SKM-1 (cell line): ENCODE measurements around the gene TMEM132E.

Experiments
- DNase-seq: peaks from one replicate; lab custom pipeline; 2025; ENCODE audit not compliant: unreplicated experiment; lab: John Stamatoyannopoulos, UW

The TMEM132E gene

DNA sequence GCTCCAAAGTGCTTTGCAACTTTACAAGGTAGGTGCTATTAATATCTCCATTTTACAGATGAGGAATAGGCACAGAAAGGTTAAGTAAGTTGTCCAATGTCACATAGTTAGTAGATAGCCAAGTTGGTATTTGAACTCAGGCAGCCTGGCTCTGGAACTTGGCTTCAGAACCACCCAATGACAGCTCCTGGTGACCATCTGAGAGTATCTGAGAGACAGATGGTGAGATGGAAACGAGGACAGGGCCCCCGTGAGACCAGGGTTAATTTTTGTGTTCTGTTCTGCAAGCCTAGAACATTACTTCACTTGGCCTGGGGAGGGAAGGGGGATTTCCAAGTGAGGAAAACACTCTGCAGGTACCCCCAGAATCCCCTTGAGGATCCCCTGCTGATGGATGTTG lies 9.8 kb upstream of the TMEM132E start:
- DNase-seq = no peak

DNA sequence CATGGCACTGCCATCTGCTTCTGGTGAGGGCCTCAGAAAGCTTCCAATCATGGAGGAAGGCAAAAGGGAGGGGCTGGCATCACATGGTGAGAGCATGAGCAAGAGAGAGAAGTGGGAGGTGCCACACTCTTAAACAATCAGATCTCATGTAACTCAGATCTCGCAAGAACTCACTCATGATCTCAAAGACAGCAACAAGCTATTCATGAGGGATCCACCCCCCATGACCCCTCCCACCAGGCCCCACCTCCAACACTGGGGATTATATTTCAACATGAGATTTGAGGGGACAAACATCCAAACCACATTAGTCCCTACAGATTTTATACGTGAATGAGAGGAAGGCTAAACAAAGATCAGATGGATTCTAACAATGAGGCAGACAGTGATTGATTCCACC lies 8.9 kb upstream of the TMEM132E start:
- no peak for DNase-seq

DNA sequence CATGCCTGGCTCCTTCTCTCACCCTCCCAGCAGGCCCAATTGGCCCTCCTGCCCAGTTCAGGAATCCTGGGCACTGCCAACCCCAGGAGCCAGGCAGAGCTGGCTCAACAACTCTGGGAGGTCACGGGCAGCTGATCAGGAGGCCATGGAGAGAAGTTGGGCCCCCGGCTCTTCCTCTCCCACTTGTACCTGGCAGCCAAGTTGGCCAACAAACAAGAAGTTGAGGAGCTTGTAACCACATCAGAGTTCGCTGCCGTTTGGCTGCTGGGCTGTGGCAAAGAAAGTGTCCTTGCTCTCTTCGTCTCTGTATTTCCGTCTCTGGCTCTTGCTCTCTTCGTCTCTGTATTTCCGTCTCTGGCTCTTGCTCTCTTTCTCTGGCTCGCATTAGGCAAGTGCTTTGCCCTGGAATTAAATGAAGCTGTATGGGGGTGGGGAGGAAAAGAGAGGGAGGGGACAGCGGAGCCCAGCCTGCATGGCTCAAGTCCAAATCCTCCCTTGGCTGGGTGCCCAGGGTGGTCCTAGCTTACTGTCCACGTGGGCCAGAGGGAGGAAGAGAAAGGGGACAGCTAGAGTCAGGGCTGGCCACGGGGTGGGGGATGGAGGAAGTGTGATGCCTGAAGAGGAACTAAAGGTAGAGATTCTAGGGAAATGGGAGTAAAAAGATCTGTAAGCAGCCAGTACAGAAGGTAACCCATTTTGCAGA lies 7.8 kb upstream of the TMEM132E start:
- DNase-seq = no peak

DNA sequence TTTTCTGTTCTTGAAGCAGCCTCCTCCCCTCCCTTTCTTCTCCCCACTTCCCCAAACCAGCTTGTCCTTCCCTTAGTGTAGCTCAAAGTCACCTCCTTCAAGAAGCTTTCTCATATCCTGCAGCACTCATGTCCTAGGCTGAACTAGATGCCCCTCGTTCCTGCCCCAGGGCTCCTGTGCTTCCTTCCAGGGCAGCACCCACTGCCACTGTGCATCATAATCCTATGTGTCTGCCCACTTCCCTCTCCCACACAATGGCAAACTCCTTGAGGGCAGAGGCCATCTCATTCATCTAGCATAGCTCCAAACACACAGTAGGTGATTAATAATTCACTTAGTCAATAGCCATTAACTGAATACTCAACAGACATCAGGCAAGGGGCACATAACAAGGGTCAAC lies 6.9 kb upstream of the TMEM132E start:
- no peak for DNase-seq

DNA sequence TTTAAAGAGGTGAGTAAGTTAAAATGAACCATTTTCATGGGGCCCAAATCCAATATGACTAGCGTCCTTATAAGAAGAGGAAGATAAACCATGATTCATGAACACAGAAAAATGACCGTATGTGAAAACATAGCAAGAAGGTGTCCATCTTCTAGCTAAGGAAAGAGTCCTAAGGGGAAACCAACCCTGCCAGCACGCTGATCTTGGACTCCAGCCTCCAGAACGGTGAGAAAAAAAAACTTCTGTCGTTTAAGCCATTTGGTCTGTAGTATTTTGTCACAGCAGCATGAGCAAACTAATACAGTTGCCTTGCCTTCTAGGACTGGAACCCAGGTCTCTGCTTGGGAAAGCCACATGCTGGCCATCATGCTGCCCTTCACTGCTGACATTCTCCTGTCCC lies 4.2 kb upstream of the TMEM132E start:
- no peak for DNase-seq

DNA sequence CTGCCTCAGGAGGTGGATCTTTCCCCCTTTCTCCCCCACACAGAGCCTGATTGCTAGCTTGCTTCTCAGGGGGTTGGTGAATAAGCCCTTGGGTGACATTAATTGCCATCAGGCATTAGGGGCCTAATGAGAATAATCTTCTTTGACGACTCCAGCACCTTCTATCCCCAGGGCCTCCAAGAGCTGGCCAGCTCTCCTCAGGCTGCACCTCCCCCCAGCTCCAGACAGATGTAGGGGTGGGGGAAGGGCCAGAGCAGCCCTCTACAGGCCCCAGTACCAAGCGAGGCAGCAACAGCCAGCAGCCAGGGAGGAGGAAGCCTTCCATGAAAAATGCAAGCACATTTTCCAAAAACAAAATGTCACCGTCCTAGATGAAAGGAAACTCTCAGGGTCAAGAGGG lies 1.4 kb upstream of the TMEM132E start:
- no peak for DNase-seq

DNA sequence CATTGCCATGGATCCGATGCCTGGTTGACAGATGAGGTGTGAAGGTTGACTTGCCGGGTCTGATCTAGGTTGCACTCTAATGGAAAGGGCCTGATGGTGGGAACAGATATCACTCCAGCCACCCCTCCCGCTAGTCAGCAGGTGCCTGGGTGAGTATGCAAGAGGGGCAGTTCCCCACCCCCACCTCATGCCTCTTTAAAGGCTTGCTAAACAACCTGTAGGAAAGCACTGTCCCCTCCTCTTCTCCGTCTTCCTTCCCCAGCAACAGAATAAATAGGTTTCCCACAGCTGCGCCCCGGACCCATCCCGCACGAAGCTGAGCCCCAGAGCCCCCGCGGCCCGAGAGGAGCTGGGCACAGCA lies 746 bp upstream of the TMEM132E start:
- no peak for DNase-seq

DNA sequence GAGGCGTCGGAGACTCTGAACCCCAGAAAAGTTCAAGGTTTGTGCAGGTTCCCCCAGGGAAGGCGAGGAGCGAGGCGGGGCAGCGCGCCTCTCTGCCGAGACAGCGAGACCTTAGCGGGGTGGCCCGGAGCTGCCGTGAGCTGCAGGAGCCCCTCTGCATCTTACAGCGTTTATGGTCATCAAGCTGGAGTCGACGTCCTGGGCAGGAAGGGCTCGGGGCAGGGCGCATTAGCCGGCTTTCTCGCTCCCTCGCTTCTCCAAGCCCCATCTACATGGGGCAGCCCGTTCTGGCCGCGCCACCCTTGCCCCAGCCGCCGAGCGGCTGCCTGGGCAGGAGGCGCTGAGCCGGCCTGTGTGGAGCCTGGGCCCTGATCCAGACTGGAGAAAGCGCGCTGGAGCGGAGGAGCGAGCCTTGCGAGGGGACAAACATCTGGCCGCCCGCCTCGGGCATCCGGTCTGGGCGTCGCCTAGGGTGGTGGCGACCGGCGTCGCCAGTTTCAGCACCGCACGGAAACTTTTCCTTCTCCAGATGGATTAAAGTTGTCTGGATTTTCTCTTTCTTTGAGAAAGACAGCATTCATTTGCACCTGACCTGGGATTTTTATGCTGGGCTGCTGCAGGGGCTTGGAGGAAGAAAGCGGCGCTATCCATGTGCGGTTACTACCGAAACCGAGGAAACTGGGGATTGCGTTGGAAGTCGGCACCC lies 750 bp downstream of the TMEM132E start:
- DNase-seq = no peak

DNA sequence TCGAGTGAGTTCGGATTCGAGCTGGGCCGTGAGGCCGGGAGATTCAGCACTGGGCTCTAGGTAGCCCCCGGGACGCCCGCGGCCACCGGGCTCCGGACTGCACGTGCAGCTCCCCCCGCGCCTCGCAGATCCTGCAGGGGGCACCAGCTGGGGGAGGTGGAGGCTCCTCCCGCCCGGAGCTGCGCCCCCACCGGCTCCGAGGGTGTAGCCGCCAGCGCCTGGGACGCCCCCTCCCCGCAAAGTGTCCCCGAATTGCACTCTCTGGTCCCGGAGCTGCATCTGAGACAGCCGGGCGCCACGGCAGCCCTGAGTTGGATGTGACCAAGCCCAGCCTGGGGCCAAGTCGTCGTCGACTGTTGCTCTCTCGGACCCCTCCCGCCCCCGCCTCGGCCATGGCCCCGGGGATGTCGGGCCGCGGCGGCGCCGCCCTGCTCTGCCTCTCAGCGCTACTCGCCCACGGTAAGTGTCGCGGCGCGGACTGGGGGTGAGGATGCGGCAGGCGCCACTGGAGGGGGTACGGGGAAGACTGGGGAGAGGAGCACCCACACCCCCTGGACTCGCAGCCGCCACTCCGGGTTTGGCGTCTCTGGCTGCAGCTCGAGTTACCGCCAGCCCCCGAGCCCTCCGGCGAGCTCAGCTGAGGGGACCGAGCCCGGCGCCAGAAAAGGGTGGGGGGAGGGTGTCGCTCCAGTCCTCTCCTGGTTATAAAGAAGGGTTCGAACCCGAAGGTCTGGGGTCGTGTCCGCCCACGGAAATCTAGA lies 1.5 kb downstream of the TMEM132E start:
- DNase-seq = no peak

DNA sequence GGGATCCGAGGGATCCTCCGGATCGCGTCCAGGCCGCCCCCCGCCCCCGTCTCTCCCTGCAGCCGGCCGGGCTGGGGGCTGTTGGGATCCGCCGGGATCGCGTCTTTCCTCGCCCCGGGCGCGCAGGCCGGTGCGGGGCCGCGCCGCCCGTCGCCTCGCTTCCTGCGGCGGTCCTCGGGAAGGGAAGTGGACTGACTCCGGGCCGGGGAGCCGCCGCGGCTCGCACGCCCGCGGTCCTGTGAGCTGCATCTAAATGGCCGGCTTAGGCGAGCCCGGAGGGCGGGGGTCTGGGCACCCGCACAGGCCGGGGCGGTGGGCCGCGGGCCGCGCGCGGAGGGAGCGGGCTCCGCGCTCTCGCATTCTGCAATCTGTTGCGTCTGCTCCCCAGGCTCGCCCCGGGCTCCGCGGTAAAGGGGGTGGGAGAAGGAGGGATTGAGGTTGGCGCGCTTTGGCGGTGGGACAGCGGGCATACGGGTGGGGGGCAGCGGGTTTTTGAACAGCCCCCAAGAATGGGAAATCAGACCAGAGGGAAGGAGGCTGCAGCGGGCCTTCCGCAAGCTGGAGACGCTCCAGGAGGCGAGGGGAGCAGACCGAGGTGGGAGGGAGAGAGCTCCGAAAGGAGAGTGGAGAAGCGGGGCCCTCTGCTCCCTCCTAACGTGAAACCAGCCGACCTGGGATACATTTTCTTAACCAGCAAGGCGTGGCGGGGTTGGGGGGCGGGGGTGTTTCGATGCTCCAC lies 2.2 kb downstream of the TMEM132E start:
- DNase-seq = no peak

DNA sequence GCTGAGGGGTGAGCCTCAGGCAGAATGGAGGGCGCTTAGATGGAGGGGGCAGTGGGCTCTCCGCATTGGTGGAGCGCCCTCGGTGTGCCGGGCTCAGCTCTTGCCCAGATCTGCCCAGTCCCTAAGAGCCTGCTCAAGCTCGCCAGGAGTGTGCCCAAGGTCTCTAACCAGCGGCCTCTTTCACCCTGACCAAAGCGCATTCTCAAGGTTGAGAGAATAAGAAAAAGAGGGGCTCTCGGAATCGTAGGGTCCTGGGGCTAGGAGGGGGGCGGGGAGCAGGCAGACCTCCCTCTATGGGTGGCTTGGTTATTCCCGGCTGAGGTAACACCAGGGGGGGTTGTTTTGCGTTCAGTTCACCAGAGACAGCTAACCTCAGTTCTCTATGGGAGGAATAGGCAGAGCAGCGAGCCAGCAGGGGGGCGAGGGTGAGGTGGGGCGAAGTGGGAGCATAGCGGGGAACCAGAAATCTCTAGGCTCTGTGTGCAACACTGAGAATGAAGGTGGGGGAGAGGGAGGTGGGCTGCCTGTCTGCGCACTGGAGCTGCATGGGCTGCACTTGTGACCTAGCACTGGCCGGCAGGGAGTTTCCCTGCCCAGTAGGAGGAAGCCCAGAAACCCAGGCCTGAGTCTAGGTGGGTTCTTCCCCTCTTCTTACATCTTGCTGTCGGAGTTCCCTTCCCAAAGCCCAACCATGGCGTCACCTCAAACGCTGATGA lies 3.0 kb downstream of the TMEM132E start:
- DNase-seq = no peak

DNA sequence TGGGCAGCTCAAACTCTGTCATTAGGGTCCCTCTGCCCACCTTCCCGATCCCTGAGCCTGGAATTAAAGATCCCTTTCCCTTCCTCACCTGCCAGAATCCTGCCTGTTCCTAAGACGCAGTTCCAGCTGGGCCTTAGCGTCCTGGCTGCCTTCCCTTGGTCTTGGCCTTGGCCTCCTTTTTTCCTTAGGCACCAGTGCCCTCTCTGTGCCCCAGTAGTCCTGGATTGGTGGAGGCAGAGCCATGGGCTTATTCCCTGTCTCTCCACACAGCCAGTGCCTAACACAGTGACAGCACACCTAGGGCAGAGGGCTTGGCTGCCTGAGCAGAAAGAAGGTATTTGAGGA lies 3.5 kb downstream of the TMEM132E start:
- DNase-seq = no peak

DNA sequence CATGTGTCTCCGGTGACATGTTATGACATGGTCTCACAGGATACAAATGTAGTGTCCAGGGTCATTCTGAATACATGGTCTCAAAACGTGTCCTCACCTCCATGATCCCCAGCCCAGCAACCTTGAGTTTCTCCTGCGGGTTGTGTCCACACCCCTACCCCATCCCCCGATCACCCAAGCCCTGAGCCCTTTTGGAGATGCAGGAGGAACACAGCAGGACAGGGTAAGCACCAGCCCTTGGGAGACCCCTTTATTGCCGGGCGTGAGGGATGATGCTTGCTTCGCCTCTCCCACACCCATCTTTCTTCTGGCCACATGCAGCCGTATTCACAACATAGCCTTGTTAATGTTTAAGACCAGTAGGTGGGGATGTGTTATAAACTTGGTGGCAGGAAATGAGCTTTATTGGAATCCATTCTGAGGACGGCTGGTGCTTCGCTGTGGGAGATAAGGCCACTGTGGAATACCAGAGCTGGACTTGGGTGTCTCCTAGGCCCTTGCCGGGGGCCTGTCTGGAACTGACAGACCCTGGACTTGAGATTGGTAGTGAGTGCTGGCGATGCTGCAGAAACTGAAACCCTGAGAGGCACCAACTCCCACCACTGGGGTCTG lies 5.5 kb downstream of the TMEM132E start:
- no peak for DNase-seq

DNA sequence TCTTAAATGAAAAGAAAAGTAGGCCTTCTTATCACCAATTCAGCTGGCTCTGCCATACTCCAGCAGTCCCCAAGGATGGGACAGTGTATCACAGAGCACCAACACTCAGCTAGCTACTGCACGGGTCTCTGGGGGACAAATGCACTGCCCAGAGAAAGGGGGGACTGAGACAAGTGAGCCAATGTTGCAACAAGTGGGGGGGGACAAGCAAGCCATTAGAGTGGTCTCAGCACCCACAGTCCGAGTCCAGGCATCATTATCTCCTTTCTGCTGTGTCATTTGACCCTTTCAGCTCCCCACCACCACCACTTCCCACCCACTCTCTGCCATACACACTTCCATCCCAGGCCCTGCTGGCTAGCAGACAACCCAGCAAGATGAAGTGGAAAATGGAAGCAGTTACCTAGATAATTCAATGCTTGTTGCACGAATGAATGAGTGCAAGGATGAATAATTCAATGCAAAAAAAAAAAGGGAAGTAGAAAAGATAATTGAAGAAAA lies 7.0 kb downstream of the TMEM132E start:
- no peak for DNase-seq

DNA sequence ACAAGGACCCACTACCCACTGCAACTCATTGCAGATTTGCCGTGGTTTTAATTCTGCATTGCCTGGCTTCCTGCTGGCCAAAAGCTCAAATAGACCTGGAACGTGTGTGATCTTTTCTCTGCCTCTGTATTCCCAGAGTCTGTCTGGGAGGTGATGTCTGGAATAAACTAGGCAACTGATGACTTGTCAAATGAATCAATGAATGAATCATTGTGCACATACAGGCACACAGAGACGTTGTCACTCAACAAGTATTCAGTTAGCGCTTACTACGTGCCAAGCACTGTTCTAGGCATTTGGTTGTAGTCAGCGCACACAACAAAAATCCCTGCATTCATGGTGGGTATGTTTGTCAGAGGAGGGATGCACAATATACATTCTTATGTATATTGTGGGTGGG lies 8.9 kb downstream of the TMEM132E start:
- DNase-seq = no peak

DNA sequence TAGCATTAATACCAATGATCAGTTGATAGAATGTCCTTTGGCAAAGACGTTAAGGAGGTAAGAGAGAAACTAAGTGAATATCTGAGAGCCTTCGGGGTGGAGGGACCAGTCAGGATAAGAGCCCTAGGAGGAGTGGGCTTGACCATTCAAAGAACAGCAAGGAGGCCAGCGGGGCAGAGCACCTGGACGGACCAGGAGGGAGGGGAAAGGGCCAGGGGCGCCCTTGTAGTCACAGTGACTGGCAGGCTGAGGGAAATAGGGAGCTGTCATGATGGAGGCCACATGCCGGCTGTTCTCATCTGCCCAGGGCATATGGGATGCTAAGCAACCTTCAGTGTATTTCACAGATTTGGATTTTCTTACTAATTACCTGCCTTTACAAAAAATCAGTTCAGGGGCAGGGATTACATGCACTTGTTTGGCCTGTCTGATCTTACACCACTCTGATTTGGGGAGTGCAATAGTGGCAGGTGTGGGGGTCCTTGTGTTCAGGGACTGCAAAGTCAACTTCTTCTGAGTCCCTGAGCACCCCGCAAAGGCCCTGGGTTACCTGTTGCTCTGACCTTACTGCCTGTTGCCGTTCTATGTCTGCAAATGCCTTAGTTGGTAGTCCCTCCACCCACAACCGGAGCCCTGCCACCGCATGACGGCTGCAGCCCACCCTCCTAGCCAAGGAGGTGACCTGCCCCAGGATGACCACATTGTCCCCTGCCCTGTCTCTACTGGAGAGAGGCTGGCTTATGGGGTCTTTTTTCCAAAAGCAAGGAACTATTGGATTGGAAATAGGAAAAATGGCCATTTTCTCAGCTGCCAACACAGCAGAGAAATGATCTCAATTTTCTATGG lies 10.0 kb downstream of the TMEM132E start:
- no peak for DNase-seq

DNA sequence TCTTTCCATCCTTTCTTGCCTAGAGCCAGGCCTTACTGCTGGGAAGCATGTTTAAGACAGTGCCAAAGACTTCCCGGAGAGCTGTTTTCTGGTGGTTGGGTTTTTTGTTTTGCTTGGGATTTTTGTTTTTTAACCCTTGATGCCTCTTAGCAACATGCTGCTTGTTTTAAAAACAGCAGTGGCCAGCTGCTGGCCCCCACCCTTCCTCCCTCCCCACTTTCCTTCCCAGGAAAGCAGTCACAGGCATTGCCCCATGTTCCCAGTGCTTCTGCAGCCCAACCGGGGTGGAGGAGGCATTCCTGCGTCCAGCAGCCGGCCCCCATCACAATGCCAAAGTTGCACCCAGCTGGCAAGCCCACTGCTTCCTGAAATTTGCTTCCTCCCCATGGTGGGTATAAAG lies 12.6 kb downstream of the TMEM132E start:
- no peak for DNase-seq

DNA sequence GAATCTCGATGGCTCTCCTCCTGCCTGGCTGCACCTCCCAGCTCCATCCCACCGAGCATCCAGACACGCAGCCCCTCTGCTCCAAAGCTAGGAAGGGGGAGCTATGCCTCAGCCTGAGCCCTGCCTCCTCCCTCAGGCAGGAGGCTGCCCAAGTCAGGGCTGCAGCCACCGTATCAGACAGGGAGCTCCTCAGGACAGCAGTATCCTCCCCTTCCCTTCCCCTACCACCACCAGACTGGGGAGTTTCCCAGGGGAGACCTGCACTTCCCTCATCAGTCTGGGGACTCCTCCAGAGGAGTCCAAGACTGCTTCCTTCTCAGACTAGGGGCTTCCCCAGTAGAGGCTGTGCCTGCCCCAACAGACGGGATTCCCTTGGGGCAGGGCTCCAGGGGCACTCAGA lies 17.5 kb downstream of the TMEM132E start:
- DNase-seq = no peak

DNA sequence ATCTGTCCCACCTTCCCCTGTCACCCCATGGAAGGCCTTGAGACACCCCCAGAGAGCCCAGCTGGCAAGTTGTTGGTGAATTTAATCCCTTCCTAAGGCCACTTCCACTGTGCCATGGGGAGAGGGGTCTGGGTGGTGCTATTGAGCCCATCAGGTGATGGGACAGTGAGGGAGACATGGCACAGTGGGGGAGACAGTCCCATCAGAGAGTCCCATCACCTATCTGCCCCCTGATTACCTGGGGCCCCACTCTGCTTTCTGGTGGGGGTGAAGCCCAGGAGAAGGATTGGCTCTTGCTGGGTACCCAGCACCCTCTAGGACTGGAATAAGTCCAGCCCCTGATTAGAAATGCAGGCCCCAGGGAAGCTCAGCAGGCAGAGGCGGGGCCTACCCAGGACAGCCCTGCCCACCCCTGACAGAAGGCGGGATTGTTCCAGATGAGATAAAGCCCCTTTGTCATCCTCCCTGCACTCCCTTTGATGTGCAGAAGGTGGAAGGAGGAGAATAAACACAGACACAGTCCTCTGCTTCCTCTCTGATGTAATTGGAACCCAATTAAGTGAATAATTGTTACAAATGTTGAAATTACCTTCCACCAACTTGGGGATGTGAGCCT lies 18.9 kb downstream of the TMEM132E start:
- DNase-seq = no peak
